Right lobe of liver (tissue), 6 donors: Measurements from ENCODE around the gene CYP21A2. TPM values are rescaled to one million over a fixed set of nuclear protein-coding genes. Genes with fewer than 3 reads are reported as not detected.
"Not testable (repeated sequence)": the region's sequence is repeated elsewhere in the genome, so short reads cannot be mapped to it uniquely, and the experiment has no call there.

ENCODE experiments used
- ATAC-seq, 4 donors: fragments of 200-7000 bp; cut with Tn5 transposase; one replicate each; pipeline ENCODE4 v1.9.1; 2020; ENCODE audit warnings: mild to moderate bottlenecking in 4 of 4, moderate library complexity in 4 of 4
- DNase-seq, 3 donors: peaks; one replicate each; pipeline ENCODE4 v3.0.0-alpha.2; 2020
- H3K27ac ChIP-seq, 3 donors: fragments of 200-600 bp; one replicate each; pipeline ENCODE4 v1.8.0; 2022
- H3K27me3 ChIP-seq, 2 donors: fragments of 200-600 bp; one replicate each; pipeline ENCODE4 v1.8.0; 2022
- H3K36me3 ChIP-seq, 4 donors: fragments of 200-600 bp; sonication (generic) in 1 of 4; one replicate each; pipeline versions ENCODE4 v1.5.1 to v1.8.0; 2017 to 2022; ENCODE audit warnings: control low read depth in 1 of 4
- H3K4me1 ChIP-seq, 4 donors: fragments of 200-600 bp; sonication (generic) in 1 of 4; one replicate each; pipeline versions ENCODE4 v1.5.1 to v1.8.0; 2017 to 2022; ENCODE audit warnings: control low read depth in 1 of 4
- H3K4me3 ChIP-seq, 3 donors: fragments of 200-600 bp; one replicate each; pipeline ENCODE4 v1.8.0; 2022
- H3K9me3 ChIP-seq, 4 donors: fragments of 200-600 bp; sonication (generic) in 1 of 4; one replicate each; pipeline versions ENCODE4 v1.5.1 to v1.8.0; 2017 to 2022; ENCODE audit warnings: control low read depth in 1 of 4
- WGBS: methylation state at CpG from one replicate; pipeline ENCODE4 v1.1.6; 2018; ENCODE audit warnings: low coverage, low lambda C conversion rate; ENCODE audit not compliant: insufficient coverage; ENCODE audit errors: missing lambda C conversion rate; 5-methylcytosine and 5-hydroxymethylcytosine counted together
- intact Hi-C, 2 donors: fragments of 100-400 bp; cut with DNase I; formaldehyde crosslinking; loops; one replicate each; pipeline versions ENCODE4 v1.11.2 to v1.14.1; 2022
- total RNA-seq, 6 experiments: library from RNA; depleted of rRNA in 2 of 6; stranded (reverse); fragments of >200 nt in 2 of 6; fragmentation: NEBNext Ultra II Directional in 3 of 6; extraction: Animal tissue kit (Norgen Biotek cat#: 25700) in 3 of 6; gene quantifications; one replicate each; pipeline versions ENCODE4 v1.1.0 to v1.2.4, GENCODE V29; 2016 to 2023
- TF ChIP-seq, protein P1 (sequence below), 4 donors: fragments of 200-600 bp in 3 of 4; fragments of 450-650 bp in 1 of 4; IDR thresholded peaks; one replicate each; pipeline versions ENCODE4 v1.5.1 to v1.8.0; 2016 to 2022; ENCODE audit warnings: antibody characterized with exemption in 4 of 4, mild to moderate bottlenecking in 2 of 4
- donor health status: DM: no; HTN: yes; CAD: no.
- donor health status: DM: no; HTN: no; CAD: no.
- donor health status: DM: no; HTN: no; CAD: no.
- donor health status: DM: no; HTN: yes; CAD: no.
- donor health status: DM: no; HTN: yes; CAD: no.

Gene CYP21A2
- total RNA-seq, 6 experiments from 2014 or later = 5.7 to 60.7 (median 14.0) TPM

DNA sequence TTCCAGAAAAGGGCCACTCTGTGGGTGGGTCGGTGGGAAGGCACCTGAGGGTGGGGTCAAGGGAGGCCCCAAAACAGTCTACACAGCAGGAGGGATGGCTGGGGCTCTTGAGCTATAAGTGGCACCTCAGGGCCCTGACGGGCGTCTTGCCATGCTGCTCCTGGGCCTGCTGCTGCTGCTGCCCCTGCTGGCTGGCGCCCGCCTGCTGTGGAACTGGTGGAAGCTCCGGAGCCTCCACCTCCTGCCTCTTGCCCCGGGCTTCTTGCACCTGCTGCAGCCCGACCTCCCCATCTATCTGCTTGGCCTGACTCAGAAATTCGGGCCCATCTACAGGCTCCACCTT is 32.7 kb upstream of the CYP21A2 start:
- peak overlapping the region in 1 of 3 donors; percentile 37 for H3K27ac ChIP-seq
- DNase-seq (peak in 2 of 3 donors; percentile 56 to 59), ATAC-seq (peak; percentile 1 to 30 (median 6))
- intact Hi-C loops, H3K36me3 ChIP-seq, H3K4me3 ChIP-seq, H3K4me1 ChIP-seq, H3K9me3 ChIP-seq, H3K27me3 ChIP-seq: not testable (repeated sequence)
- WGBS = no CpG with 5 or more reads among the region's 9 CpGs
- TF ChIP-seq, protein P1, sequence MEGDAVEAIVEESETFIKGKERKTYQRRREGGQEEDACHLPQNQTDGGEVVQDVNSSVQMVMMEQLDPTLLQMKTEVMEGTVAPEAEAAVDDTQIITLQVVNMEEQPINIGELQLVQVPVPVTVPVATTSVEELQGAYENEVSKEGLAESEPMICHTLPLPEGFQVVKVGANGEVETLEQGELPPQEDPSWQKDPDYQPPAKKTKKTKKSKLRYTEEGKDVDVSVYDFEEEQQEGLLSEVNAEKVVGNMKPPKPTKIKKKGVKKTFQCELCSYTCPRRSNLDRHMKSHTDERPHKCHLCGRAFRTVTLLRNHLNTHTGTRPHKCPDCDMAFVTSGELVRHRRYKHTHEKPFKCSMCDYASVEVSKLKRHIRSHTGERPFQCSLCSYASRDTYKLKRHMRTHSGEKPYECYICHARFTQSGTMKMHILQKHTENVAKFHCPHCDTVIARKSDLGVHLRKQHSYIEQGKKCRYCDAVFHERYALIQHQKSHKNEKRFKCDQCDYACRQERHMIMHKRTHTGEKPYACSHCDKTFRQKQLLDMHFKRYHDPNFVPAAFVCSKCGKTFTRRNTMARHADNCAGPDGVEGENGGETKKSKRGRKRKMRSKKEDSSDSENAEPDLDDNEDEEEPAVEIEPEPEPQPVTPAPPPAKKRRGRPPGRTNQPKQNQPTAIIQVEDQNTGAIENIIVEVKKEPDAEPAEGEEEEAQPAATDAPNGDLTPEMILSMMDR (IDR thresholded peaks at IDR 0.05) = peak in 3 of 4 donors; percentile 5 to 16 (median 13)

- H3K4me1 ChIP-seq, H3K27ac ChIP-seq, intact Hi-C loops, H3K36me3 ChIP-seq, ATAC-seq, H3K4me3 ChIP-seq, H3K9me3 ChIP-seq, H3K27me3 ChIP-seq: not testable (repeated sequence)
- WGBS = no CpG with 5 or more reads among the region's 8 CpGs
- DNase-seq = peak in 2 of 3 donors; percentile 14 to 23
Measured at GRCh38 chr6:32005991-32006529, 32.2 kb upstream of the CYP21A2 start.

DNA sequence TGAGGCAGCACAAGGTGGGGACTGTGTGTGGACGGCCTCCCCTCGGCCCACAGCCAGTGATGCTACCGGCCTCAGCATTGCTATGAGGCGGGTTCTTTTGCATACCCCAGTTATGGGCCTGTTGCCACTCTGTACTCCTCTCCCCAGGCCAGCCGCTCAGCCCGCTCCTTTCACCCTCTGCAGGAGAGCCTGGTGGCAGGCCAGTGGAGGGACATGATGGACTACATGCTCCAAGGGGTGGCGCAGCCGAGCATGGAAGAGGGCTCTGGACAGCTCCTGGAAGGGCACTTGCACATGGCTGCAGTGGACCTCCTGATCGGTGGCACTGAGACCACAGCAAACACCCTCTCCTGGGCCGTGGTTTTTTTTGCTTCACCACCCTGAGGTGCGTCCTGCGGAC is 31.1 kb upstream of the CYP21A2 start:
- ATAC-seq, H3K4me3 ChIP-seq, H3K27ac ChIP-seq, intact Hi-C loops, H3K36me3 ChIP-seq, H3K27me3 ChIP-seq, H3K9me3 ChIP-seq, H3K4me1 ChIP-seq: not testable (repeated sequence)
- WGBS = 72% methylated on average over 2 of the region's 12 CpGs
- peak in 2 of 3 donors; percentile 10 to 27 for DNase-seq

GRCh38 chr6:32008037-32008436 is 30.2 kb upstream of the CYP21A2 start:
- DNase-seq, H3K4me3 ChIP-seq, H3K27me3 ChIP-seq, H3K9me3 ChIP-seq, H3K27ac ChIP-seq, H3K36me3 ChIP-seq, H3K4me1 ChIP-seq, ATAC-seq, intact Hi-C loops: not testable (repeated sequence)
- no CpG with 5 or more reads among the region's 24 CpGs for WGBS

DNA sequence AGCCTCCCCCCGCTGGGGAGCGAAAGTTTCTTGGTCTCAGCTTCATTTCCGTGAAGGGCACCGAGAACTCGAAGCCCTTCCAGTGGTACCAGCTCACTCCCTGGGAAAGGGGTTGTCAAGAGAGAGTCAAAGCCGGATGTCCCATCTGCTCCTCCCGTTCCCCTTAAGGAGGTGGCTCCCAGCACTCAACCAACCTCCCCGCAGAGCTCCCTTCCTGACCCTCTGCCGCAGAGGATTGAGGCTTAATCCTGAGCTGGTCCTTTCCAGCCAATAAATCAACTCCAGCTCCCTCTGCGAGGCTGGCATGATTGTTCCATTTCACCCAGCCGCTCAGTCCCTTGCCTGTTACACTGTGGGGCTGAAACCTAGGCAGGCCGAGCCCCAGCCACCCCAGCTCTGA is 29.6 kb upstream of the CYP21A2 start:
- intact Hi-C loops, ATAC-seq, H3K9me3 ChIP-seq, H3K27me3 ChIP-seq, H3K4me1 ChIP-seq, H3K27ac ChIP-seq, H3K4me3 ChIP-seq, H3K36me3 ChIP-seq: not testable (repeated sequence)
- DNase-seq = peak in 2 of 3 donors; percentile 4 to 15
- WGBS = 89% methylated on average over 3 of the region's 12 CpGs

- intact Hi-C loops, H3K9me3 ChIP-seq, H3K36me3 ChIP-seq, H3K4me1 ChIP-seq, H3K4me3 ChIP-seq, H3K27me3 ChIP-seq, H3K27ac ChIP-seq, ATAC-seq: not testable (repeated sequence)
- no CpG with 5 or more reads among the region's 12 CpGs for WGBS
- DNase-seq = peak in 2 of 3 donors; percentile 5 to 34
Measured at GRCh38 chr6:32009537-32009936, 28.7 kb upstream of the CYP21A2 start.

DNA sequence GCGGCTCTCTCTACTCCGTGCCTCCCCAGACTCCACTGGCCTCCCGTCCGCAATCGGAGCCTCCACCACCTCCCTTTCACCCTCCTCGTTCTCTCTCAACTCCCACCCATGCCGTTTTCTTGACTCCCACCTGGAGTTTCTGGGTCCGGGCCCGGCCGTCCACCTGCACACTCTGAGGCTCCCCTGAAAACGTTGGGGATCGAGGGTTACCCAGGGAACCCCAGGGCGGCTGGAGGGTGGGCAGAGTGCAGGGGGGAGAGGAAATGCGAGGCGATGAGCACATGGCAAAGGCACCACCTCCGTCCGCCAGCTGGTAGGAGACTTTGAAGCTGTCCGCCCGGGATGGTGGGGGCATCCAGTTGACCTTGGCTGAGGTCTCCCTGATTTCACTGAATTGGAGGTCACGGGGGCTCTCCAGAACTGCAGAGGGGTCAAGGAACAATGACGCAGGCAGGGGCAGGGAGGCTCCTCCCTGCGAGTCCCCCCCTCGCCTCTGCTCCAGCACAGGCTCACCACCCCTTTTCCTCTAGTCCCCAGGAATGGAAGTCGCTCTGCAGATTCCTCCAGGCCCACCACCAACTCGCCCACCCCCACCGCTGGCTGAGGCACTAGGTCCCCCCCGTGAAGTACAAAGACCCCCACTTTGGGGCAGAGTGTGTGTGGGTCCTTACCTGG is 27.2 kb upstream of the CYP21A2 start:
- intact Hi-C loops, ATAC-seq, H3K9me3 ChIP-seq, H3K27me3 ChIP-seq, H3K27ac ChIP-seq, H3K4me3 ChIP-seq, H3K4me1 ChIP-seq, H3K36me3 ChIP-seq: not testable (repeated sequence)
- DNase-seq = peak in 2 of 3 donors; percentile 24 to 44
- no CpG with 5 or more reads among the region's 27 CpGs for WGBS

DNA sequence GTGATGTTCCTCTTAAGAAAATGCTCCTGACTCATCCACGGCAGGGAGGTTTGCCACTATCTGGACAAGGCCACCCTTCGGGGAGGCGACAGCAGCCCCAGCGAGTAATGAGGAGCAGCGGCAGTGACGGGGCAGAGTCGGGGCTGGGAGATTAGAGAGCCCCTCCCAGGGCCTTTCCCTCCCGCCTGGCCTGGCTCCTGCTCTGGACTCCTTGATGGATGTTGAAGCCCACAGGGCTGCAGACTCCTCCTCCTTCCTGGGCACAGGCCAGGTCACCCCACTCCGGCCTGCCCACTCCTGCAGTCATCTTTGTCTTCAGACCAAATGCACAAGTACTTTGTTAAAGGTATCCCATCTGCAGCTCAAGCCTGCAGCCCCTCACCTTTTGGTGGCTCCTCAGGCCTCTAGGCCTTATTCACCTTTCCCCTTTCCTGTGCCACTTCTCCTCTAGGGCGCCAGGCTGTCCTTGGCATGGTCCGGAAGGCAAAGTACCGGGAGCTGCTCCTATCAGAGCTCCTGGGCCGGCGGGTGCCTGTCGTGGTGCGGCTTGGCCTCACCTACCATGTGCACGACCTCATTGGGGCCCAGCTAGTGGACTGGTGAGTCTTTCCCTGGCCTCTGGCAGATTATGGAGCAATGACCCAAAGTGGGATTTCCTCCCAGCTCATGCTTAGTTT is 25.1 kb upstream of the CYP21A2 start:
- H3K4me1 ChIP-seq, ATAC-seq, H3K9me3 ChIP-seq, H3K36me3 ChIP-seq, H3K27me3 ChIP-seq, H3K4me3 ChIP-seq, intact Hi-C loops: not testable (repeated sequence)
- DNase-seq = peak in 2 of 3 donors; percentile 24 to 52
- H3K27ac ChIP-seq = peak overlapping the region in 1 of 3 donors; percentile 55
- WGBS = 90% methylated on average over 6 of the region's 17 CpGs

DNA sequence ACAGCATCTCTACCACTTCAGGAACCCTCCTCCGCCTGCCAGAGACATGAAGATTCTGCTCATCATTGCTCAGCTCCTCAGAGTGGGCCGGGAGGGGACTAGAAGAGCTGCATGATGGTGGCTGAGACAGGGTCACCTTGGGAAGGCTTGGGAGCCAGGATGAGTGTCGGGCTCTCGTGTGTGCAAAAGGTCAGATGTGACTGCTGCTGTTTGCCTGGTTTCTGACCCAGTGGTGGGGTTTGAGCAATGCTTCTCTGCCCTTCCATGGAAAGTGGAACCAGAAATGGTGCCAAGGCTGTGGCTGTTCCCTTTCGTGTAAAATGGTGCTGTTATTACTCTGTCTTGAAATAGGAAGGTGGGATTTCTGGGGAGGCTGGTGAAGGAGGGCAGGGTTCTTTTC is 24.5 kb upstream of the CYP21A2 start:
- H3K36me3 ChIP-seq, H3K9me3 ChIP-seq, H3K27me3 ChIP-seq, H3K27ac ChIP-seq, H3K4me3 ChIP-seq, intact Hi-C loops, H3K4me1 ChIP-seq, DNase-seq: not testable (repeated sequence)
- no CpG with 5 or more reads among the region's 5 CpGs for WGBS
- ATAC-seq = peak; percentile 35 to 70 (median 64)

- intact Hi-C loops = not testable (repeated sequence)
- ATAC-seq = peak; percentile 58 to 86 (median 74)
- no CpG with 5 or more reads among the region's 6 CpGs for WGBS
Measured at GRCh38 chr6:32014547-32014946, 23.7 kb upstream of the CYP21A2 start, which contains the start of gene C4B. Gene C4B (plus strand): TSS chr6:32014795. CDS start chr6:32014846, 51 bp downstream.

More at GRCh38 chr6:32014547-32014946, 23.7 kb upstream of the CYP21A2 start, which contains the start of gene C4B:
- H3K36me3 ChIP-seq, H3K4me1 ChIP-seq, H3K27ac ChIP-seq, DNase-seq, H3K4me3 ChIP-seq, H3K27me3 ChIP-seq, H3K9me3 ChIP-seq: not testable (repeated sequence)
